ENCODE results near the gene CDT1.
A peak's percentile ranks its signal among the peaks of the same experiment; 100 is the strongest.

DNA sequence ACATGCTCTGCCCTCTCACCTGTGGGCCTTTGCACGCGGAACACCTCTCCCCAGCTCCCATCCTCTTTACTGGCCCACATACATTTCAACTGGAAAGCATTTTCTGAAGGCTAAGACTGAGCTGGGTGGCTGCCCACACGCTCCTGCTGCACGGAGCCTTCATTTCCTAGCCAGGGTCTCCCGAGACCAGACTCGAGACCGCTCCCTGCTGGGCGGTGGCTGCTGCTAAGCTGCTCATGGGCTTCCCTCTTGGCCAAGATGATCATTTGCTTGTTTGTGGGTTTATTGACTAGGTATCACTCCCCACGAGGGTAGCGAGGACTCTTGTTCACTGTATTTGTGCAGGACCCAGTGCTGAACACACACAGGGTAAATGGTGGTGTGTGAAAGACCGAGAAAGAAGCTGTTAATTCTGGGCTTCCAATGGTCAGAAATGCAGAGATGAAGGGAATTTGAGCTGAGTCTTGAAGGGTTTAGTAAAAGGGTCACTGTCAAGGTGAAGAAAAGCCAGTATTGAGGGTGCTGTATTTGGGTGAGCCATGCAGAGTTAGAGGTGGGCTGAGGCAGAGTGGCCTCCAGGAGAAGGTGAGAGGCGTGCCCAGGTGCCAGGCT is 54.2 kb downstream of the CDT1 start:
- no peak for TF ChIP-seq POLR2A (IDR thresholded peaks at IDR 0.05)
- TF ChIP-seq, protein P1, sequence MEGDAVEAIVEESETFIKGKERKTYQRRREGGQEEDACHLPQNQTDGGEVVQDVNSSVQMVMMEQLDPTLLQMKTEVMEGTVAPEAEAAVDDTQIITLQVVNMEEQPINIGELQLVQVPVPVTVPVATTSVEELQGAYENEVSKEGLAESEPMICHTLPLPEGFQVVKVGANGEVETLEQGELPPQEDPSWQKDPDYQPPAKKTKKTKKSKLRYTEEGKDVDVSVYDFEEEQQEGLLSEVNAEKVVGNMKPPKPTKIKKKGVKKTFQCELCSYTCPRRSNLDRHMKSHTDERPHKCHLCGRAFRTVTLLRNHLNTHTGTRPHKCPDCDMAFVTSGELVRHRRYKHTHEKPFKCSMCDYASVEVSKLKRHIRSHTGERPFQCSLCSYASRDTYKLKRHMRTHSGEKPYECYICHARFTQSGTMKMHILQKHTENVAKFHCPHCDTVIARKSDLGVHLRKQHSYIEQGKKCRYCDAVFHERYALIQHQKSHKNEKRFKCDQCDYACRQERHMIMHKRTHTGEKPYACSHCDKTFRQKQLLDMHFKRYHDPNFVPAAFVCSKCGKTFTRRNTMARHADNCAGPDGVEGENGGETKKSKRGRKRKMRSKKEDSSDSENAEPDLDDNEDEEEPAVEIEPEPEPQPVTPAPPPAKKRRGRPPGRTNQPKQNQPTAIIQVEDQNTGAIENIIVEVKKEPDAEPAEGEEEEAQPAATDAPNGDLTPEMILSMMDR (IDR thresholded peaks at IDR 0.05), result peak in 3 of 4 experiments; percentile 47 to 75 (median 66)
- no peak for TF ChIP-seq POLR2AphosphoS5 (IDR thresholded peaks at IDR 0.05)
